KG1 (cell line): ENCODE results near the gene OAS2.

Source experiments
- DNase-seq: peaks from one replicate; lab custom pipeline; 2025; lab: John Stamatoyannopoulos, UW

OAS2 gene

GRCh38 chr12:113022563-113023297 lies 44.4 kb downstream of the OAS2 start:
- no peak for DNase-seq

- no peak for DNase-seq
These were observed 49.4 kb downstream of the OAS2 start for GRCh38 chr12:113027726-113028125.

GRCh38 chr12:113030875-113031525 lies 52.7 kb downstream of the OAS2 start:
- no peak for DNase-seq

- no peak for DNase-seq
These were observed 61.7 kb downstream of the OAS2 start for GRCh38 chr12:113039911-113040445.

GRCh38 chr12:113040722-113041171 lies 62.4 kb downstream of the OAS2 start:
- no peak for DNase-seq

GRCh38 chr12:113041560-113041959 lies 63.2 kb downstream of the OAS2 start:
- DNase-seq: no peak

- no peak for DNase-seq
These were observed 64.9 kb downstream of the OAS2 start for GRCh38 chr12:113043240-113043639.

GRCh38 chr12:113044516-113044915 lies 66.2 kb downstream of the OAS2 start:
- DNase-seq: no peak

- DNase-seq: peak; percentile 35
These were observed 70.4 kb downstream of the OAS2 start for GRCh38 chr12:113048716-113049127.

- no peak for DNase-seq
These were observed 71.8 kb downstream of the OAS2 start for GRCh38 chr12:113049976-113050742.

- DNase-seq: no peak
These were observed 72.5 kb downstream of the OAS2 start for GRCh38 chr12:113050795-113051194.

- no peak for DNase-seq
These were observed 73.4 kb downstream of the OAS2 start for GRCh38 chr12:113051759-113052158.

GRCh38 chr12:113052326-113052725 lies 74.0 kb downstream of the OAS2 start:
- DNase-seq: no peak

GRCh38 chr12:113054948-113055486 lies 76.7 kb downstream of the OAS2 start:
- no peak for DNase-seq

GRCh38 chr12:113055594-113056380 lies 77.5 kb downstream of the OAS2 start:
- no peak for DNase-seq

GRCh38 chr12:113056381-113056630 lies 78.0 kb downstream of the OAS2 start:
- no peak for DNase-seq

- no peak for DNase-seq
These were observed 78.5 kb downstream of the OAS2 start, which contains the start of gene DTX1 for GRCh38 chr12:113056631-113057488. DTX1 (plus strand) TSS chr12:113056730; CDS start chr12:113058193, 1,463 bp downstream.

- DNase-seq: no peak
These were observed 79.5 kb downstream of the OAS2 start for GRCh38 chr12:113057565-113058485.

GRCh38 chr12:113058553-113058952 lies 80.2 kb downstream of the OAS2 start:
- DNase-seq: no peak
